SH-SY5Y (cell line): ENCODE results near the gene ZNF32.

Source experiments
- GATA2 ChIP-seq: IDR thresholded peaks from 2 replicates; pipeline ENCODE4 v1.6.1; 2011; ENCODE audit warnings: mild to moderate bottlenecking, low read depth, low read length
- GATA3 ChIP-seq: IDR thresholded peaks from 2 replicates; pipeline ENCODE4 v1.6.1; 2011; ENCODE audit warnings: low read depth, mild to moderate bottlenecking, low read length, moderate library complexity

DNA sequence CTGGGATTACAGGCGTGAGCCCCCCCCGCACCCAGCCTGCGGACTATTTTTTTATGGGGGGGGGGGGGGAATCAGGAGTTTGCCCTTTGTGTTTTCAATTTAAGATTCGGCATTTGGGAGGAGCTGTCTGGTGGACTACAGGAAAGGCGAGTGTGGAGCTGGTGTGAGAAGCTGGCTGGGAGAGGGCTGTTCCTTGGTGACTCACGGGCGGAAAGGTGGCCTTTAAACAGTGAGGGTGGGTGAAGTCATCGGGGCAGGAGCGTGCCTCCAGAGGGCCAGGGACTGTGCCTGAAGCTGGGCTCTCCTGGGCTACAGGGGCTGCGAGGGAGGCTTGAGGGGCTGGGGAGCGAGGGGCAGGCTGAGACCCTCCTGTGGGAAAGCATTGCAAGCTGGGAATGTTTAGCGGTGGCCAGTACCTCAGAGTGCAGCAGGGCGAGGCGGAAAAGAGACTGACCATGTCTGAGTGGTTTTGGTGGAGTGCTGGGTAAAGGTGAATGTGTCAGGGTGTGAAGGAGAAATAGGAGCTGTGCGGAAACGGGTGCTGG lies 39.7 kb upstream of the ZNF32 start:
- no peak for TF ChIP-seq GATA2
- no peak for TF ChIP-seq GATA3
